ENCODE results near the gene GAS2.
"Not testable (repeated sequence)": the region's sequence is repeated elsewhere in the genome, so short reads cannot be mapped to it uniquely, and the experiment has no call there.

GAS2 gene

GRCh38 chr11:22666325-22666687 is at the start of gene GAS2:
GAS2 (plus strand) TSS chr11:22666611; CDS start chr11:22674870, 8,259 bp downstream.
- no peak for DNase-seq

GRCh38 chr11:22617868-22618267 is 48.5 kb upstream of the GAS2 start:
- DNase-seq, result no peak

- peak; percentile 64 for DNase-seq
Measured at GRCh38 chr11:22624742-22625447, 41.5 kb upstream of the GAS2 start.

- DNase-seq, result peak; percentile 100
Measured at GRCh38 chr11:22625448-22626287, 40.7 kb upstream of the GAS2 start, which contains the start of gene FANCF. FANCF (minus strand) TSS chr11:22625823; CDS start chr11:22625810, 13 bp downstream.

- no peak for DNase-seq
Measured at GRCh38 chr11:22626573-22627239, 39.7 kb upstream of the GAS2 start.

- DNase-seq, result no peak
Measured at GRCh38 chr11:22627421-22627820, 39.0 kb upstream of the GAS2 start.

- no peak for DNase-seq
Measured at GRCh38 chr11:22633354-22633902, 33.0 kb upstream of the GAS2 start.

- peak; percentile 6 for DNase-seq
Measured at GRCh38 chr11:22634897-22635629, 31.3 kb upstream of the GAS2 start.

GRCh38 chr11:22635689-22636088 is 30.7 kb upstream of the GAS2 start:
- DNase-seq, result no peak

- DNase-seq, result no peak
Measured at GRCh38 chr11:22640862-22641261, 25.5 kb upstream of the GAS2 start.

GRCh38 chr11:22641559-22641958 is 24.9 kb upstream of the GAS2 start:
- no peak for DNase-seq

- DNase-seq, result not testable (repeated sequence)
Measured at GRCh38 chr11:22652346-22652745, 14.1 kb upstream of the GAS2 start.

- DNase-seq, result peak; percentile 25
Measured at GRCh38 chr11:22656130-22656529, 10.3 kb upstream of the GAS2 start.

- DNase-seq, result no peak
Measured at GRCh38 chr11:22657101-22657694, 9.2 kb upstream of the GAS2 start.

- DNase-seq, result no peak
Measured at GRCh38 chr11:22659783-22660182, 6.6 kb upstream of the GAS2 start.

- DNase-seq, result peak; percentile 41
Measured at GRCh38 chr11:22666688-22667439, 453 bp downstream of the GAS2 start.

GRCh38 chr11:22668005-22668796 is 1.8 kb downstream of the GAS2 start:
- DNase-seq, result no peak

- DNase-seq, result no peak
Measured at GRCh38 chr11:22669368-22669767, 3.0 kb downstream of the GAS2 start.

GRCh38 chr11:22670830-22671229 is 4.4 kb downstream of the GAS2 start:
- DNase-seq, result no peak

- DNase-seq, result peak; percentile 23
Measured at GRCh38 chr11:22671751-22672150, 5.3 kb downstream of the GAS2 start.

All from fibroblast of skin of right quadriceps (primary cell).